LNCaP clone FGC (cell line): ENCODE measurements around the gene FHL3.

Experiments
- DNase-seq: peaks from one replicate; pipeline ENCODE4 v3.0.0-alpha.2; 2011; ENCODE audit warnings: low read depth
- H3K4me3 ChIP-seq: 2 replicates; pipeline ENCODE4 v1.5.1; 2011; ENCODE audit warnings: mild to moderate bottlenecking, low read depth, low read length, control low read depth
- TF ChIP-seq, protein P1 (sequence below): IDR thresholded peaks from 2 replicates; pipeline ENCODE4 v1.5.1; 2012; ENCODE audit warnings: mild to moderate bottlenecking; ENCODE audit not compliant: control insufficient read depth, insufficient read depth; ENCODE audit errors: extremely low read depth

FHL3 gene

DNA sequence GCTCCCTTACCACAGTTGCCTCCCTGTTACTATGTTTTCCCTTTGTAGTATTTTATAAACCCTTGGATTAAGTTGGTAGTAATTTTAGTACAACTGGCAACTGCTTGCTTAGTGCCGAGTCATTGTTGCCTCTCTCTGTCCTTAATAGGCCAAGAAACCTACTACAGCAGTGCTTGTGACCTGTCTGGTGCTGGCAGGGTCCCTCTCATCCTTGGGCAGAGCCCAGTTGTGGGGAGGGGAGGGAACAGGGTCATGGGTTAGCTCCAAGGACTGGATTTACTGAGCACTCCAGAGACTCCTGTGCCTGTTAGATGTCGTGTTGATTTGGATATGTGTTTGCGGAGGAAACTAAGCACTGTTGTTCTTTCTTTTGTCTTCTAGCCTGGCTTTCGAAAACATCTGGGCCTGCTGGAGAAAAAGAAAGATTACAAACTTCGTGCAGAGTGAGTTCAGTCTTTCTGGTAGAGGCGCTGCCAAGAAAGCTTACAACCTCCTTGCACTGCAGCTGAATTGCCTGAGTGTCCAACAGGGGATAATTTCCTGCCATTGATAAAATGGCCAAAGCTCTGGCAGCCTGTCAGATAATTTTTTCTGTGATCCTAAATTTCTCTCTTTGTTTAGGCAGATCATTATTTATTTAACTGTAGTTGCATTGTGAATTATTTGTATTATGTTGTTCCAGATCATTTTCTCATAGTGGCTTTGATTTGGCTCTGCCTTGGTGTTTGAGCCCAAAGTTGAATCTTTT is 10.8 kb upstream of the FHL3 start:
- no peak for DNase-seq
- no peak overlapping the region for H3K4me3 ChIP-seq
- TF ChIP-seq, protein P1, sequence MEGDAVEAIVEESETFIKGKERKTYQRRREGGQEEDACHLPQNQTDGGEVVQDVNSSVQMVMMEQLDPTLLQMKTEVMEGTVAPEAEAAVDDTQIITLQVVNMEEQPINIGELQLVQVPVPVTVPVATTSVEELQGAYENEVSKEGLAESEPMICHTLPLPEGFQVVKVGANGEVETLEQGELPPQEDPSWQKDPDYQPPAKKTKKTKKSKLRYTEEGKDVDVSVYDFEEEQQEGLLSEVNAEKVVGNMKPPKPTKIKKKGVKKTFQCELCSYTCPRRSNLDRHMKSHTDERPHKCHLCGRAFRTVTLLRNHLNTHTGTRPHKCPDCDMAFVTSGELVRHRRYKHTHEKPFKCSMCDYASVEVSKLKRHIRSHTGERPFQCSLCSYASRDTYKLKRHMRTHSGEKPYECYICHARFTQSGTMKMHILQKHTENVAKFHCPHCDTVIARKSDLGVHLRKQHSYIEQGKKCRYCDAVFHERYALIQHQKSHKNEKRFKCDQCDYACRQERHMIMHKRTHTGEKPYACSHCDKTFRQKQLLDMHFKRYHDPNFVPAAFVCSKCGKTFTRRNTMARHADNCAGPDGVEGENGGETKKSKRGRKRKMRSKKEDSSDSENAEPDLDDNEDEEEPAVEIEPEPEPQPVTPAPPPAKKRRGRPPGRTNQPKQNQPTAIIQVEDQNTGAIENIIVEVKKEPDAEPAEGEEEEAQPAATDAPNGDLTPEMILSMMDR = no peak

DNA sequence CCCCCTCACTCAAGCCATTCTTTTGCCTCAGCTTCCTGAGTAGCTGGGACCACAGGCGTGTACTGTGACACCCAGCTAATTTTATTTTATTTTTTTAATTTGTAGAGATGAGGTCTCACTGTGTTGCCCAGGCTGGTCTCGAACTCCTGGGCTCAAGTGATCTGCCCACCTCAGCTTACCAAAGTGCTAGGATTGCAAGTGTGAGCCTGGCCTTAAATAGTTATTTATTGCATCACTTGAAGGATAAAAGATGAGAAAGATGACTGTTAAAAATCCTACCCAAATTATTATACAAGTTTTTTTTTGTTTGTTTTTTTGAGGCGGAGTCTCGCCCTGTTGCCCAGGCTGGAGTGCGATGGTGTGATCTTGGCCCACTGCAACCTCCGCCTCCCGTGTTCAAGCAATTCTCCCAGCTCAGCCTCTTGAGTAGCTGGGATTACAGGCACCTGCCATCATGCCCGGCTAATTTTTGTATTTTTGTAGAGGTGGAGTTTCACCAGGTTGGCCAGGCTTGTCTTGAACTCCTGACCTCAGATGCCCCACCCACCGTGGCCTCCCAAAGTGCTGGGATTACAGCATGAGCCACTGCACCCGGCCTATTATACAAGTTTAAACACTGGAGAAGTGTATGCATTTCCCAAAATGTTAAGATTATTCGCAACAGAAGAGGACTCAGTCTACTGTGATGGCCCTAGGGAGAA is 9.6 kb upstream of the FHL3 start:
- DNase-seq = no peak
- H3K4me3 ChIP-seq = no peak overlapping the region
- TF ChIP-seq, protein P1 = no peak

DNA sequence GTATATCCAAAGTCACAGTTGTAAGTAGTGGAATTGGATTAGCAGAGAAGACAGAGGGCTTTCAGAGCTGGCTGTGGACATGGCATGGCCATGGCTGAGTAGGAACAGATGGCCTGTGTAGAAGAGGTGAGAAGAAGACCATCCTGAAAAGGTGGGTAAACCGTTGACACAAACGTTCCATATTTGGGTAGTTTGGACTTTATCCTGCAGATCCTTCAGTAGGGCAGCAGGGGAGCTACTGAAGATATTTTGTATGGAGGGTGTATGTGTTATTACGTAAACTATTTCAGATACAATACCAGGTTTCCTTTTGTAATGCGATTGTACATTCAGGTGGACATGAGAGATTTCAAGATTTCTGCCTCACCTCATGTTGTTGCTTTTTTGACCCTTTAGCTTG is 8.9 kb upstream of the FHL3 start:
- TF ChIP-seq, protein P1 = no peak
- H3K4me3 ChIP-seq = peak overlapping the region; percentile 76
- DNase-seq = no peak

DNA sequence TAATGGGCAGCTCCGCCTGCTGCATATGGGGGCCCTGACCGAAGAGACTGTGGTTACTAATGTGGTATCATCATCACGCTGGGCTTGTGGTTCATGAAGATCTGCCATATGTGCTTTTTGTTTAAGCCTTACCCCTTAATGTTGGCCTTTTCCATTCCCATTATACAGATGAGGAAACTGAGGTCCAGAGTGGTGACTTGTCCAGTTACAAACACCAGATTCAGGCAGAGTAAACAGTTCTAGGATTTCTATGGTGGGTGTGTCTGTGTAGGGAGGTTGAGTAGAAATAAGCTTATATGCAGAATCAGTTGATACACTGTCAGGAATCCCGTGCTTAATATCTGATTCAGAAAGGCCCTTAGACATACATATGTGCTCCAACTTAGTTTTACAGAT is 7.9 kb upstream of the FHL3 start:
- no peak for DNase-seq
- peak overlapping the region; percentile 76 for H3K4me3 ChIP-seq
- TF ChIP-seq, protein P1 = no peak

DNA sequence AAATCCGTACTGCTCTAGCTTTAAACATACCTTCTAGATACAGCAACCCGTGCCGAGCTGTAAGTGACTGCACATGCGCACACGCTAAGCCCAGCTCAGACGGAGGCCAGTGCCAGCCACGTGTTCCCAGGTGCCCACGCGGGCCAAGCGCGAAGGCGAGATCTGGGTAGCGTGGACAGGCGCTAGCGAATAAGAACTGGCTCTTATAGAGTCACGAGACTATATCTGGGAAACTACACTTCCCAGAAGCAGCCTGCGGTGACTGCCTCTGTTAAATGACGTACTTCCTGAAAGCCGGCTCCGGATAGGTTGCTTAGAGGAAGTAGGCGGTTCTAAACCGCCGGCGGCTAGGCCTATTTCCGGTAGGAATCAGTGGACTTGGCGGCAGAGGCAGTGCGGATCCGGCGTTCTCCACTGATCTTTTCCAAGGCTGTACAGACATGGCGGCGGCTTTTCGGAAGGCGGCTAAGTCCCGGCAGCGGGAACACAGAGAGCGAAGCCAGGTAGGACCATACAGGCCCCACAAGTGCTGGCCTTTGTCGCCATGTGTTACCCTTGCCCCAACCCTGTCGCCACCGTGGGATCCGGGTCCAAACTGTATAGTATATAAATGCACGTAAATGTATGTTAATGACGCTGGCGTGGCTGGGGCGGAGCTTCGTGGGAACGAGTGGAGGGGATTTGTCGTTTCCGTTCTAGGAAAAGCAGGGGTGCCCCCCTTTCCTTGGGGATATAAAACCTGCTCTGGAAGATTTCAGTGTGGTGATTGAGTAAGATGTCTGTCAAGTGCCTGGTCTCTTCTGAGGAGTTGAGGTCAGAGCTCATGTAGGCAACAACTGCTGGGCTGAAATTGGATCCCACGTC is 7.3 kb upstream of the FHL3 start, which contains the start of gene UTP11:
UTP11 (plus strand) TSS at position 372 of the 864 bp plus-strand sequence; CDS start at position 441, 69 bp downstream.
- TF ChIP-seq, protein P1 = no peak
- peak within 1 kb of the TSS; percentile 76 for H3K4me3 ChIP-seq
- peak; percentile 100 for DNase-seq

DNA sequence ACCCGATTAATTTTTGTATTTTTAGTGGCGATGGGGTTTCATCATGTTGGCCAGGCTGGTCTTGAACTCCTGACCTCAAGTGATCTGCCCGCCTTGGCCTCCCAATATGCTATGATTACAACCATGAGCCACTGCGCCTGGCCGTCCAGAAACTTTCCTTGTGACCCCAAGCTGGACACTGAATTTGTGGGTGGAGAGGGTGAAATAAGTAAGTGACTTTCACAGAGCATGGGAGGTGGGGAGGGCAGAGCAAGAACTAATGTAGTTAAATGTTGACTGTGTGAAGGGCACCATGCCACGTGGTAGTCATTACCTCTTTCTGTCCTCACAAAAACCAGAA is 4.5 kb upstream of the FHL3 start:
- no peak overlapping the region for H3K4me3 ChIP-seq
- TF ChIP-seq, protein P1 = no peak
- no peak for DNase-seq
